HepG2 (cell line): Measurements from ENCODE around the gene TACC3. TPM values are rescaled to one million over a fixed set of nuclear protein-coding genes. Genes with fewer than 3 reads are reported as not detected.
A peak's percentile ranks its signal among the peaks of the same experiment; 100 is the strongest.

Experiments
- ATAC-seq: fragments of 200-7000 bp; cut with Tn5 transposase; 3 replicates; pipeline ENCODE4 v1.9.1; 2020; ENCODE audit warnings: mild to moderate bottlenecking, moderate library complexity
- BruUV-seq: library from RNA; stranded (reverse); fragments of 400-500 nt; replicated peaks from 2 replicates; lab custom pipeline; 2021; lab: Mats Ljungman, UMichigan
- CTCF ChIA-PET: fragments of 300-600 bp; formaldehyde crosslinking; extraction: SDS; loops from one replicate; lab custom pipeline; 2021; ENCODE audit warnings: low total read pairs, inconsistent platforms, low intra/inter-chr PET ratio; lab: Yijun Ruan, JAX
- POLR2A ChIA-PET: fragments of 350-600 bp; sonication (Branson Sonifier 250); formaldehyde crosslinking; loops from one replicate; lab custom pipeline; 2020; ENCODE audit warnings: antibody characterized with exemption, inconsistent platforms; lab: Yijun Ruan, JAX
- DNase-seq: peaks from one replicate; pipeline ENCODE4 v3.0.0-alpha.2; 2015; ENCODE audit warnings: low spot score
- FAIRE-seq: peaks from 3 replicates; lab custom pipeline; 2011; peaks lifted over from hg19 to GRCh38; lab: Jason Lieb, UNC
- H2AFZ ChIP-seq: one replicate; pipeline ENCODE4 v1.6.1; 2011; ENCODE audit warnings: low read length, inconsistent platforms
- H3K27ac ChIP-seq: fragments of 300-600 bp; 3 replicates; pipeline ENCODE4 v1.8.0; 2011; ENCODE audit warnings: mixed run types, mild to moderate bottlenecking, mixed read lengths, low read length, inconsistent platforms; ENCODE audit not compliant: insufficient read depth; ENCODE audit errors: extremely low read length
- H3K27me3 ChIP-seq, 2 experiments: fragments of 200-600 bp in 1 of 2; 2 replicates in 1 of 2; 3 replicates in 1 of 2; pipeline versions ENCODE4 v1.6.0 to v1.8.0; 2011; ENCODE audit warnings: low read length in 2 of 2, mild to moderate bottlenecking in 2 of 2, moderate library complexity in 2 of 2, inconsistent platforms in 1 of 2; ENCODE audit not compliant: insufficient read depth in 2 of 2, control insufficient read depth in 1 of 2
- H3K36me3 ChIP-seq, 2 experiments: fragments of 200-600 bp in 1 of 2; replicated peaks in 1 of 2; 2 replicates in 1 of 2; 3 replicates in 1 of 2; pipeline versions ENCODE4 v1.5.1 to v1.8.0; 2011; ENCODE audit warnings: low read length in 2 of 2, inconsistent platforms in 1 of 2; ENCODE audit not compliant: insufficient read depth in 2 of 2, control insufficient read depth in 1 of 2
- H3K4me1 ChIP-seq: 2 replicates; pipeline ENCODE4 v1.5.1; 2012; ENCODE audit warnings: low read length, inconsistent platforms; ENCODE audit not compliant: insufficient read depth
- H3K4me2 ChIP-seq: 2 replicates; pipeline ENCODE4 v1.6.0; 2011; ENCODE audit warnings: low read depth, low read length, inconsistent platforms
- H3K4me3 ChIP-seq, 3 experiments: fragments of 200-600 bp in 1 of 3; sonication (generic), shearing (Covaris generic) in 1 of 3; replicated peaks in 1 of 3; 2 replicates each; pipeline ENCODE4 v1.5.1; 2011 to 2016; ENCODE audit warnings: low read length in 3 of 3, inconsistent platforms in 2 of 3, low read depth in 2 of 3, mild to moderate bottlenecking in 2 of 3, control low read depth in 1 of 3, mixed read lengths in 1 of 3; ENCODE audit not compliant: insufficient read depth in 1 of 3
- H3K79me2 ChIP-seq: one replicate; pipeline ENCODE4 v1.6.1; 2011; ENCODE audit warnings: low read length, inconsistent platforms; ENCODE audit not compliant: insufficient read depth
- H3K9ac ChIP-seq: 2 replicates; pipeline ENCODE4 v1.6.0; 2011; ENCODE audit warnings: mild to moderate bottlenecking, low read depth, low read length, inconsistent platforms; ENCODE audit not compliant: insufficient read depth
- H3K9me3 ChIP-seq: 2 replicates; pipeline ENCODE4 v1.5.1; 2012; ENCODE audit warnings: mild to moderate bottlenecking, low read length
- H4K20me1 ChIP-seq: 2 replicates; pipeline ENCODE4 v1.6.0; 2011; ENCODE audit warnings: inconsistent platforms, mild to moderate bottlenecking, low read length, moderate library complexity; ENCODE audit not compliant: insufficient read depth
- ATAD3A ChIP-seq: sonication (generic); formaldehyde crosslinking; IDR thresholded peaks from 2 replicates; pipeline ENCODE4 v1.4.0; 2020; ENCODE audit warnings: missing genetic modification reagents
- CSRNP1 ChIP-seq: sonication (generic); formaldehyde crosslinking; IDR thresholded peaks from 2 replicates; pipeline ENCODE4 v1.8.1; 2023; ENCODE audit warnings: mild to moderate bottlenecking, missing genetic modification reagents
- JUND ChIP-seq: sonication (generic); formaldehyde crosslinking; IDR thresholded peaks from 2 replicates; pipeline ENCODE4 v1.8.0; 2022; ENCODE audit warnings: mild to moderate bottlenecking, missing genetic modification reagents
- LCORL ChIP-seq, 2 experiments: fragments of 450-650 bp in 1 of 2; sonication (generic) in 1 of 2; formaldehyde crosslinking in 1 of 2; IDR thresholded peaks; 2 replicates each; pipeline versions ENCODE4 v1.5.0 to v1.6.1; 2017 to 2020; ENCODE audit warnings: antibody characterized with exemption in 1 of 2, missing genetic modification reagents in 1 of 2
- PBX2 ChIP-seq: IDR thresholded peaks from 2 replicates; pipeline ENCODE4 v1.6.1; 2016; ENCODE audit warnings: control low read depth
- POGZ ChIP-seq: sonication (generic); formaldehyde crosslinking; IDR thresholded peaks from 2 replicates; pipeline ENCODE4 v1.4.0; 2020; ENCODE audit warnings: mild to moderate bottlenecking, missing genetic modification reagents
- SIN3B ChIP-seq: fragments of 150-350 bp; IDR thresholded peaks from 2 replicates; pipeline ENCODE4 v1.6.1; 2014; ENCODE audit warnings: low read length
- SOX13 ChIP-seq, 3 experiments: fragments of 450-650 bp in 1 of 3; sonication (generic) in 1 of 3; formaldehyde crosslinking in 1 of 3; IDR thresholded peaks in 2 of 3; conservative IDR thresholded peaks in 1 of 3; 2 replicates each; pipeline versions ENCODE4 v1.5.0 to v1.6.1; 2016 to 2020; ENCODE audit warnings: antibody characterized with exemption in 1 of 3, mild to moderate bottlenecking in 1 of 3, missing compliant biosample characterization in 1 of 3, missing genetic modification reagents in 1 of 3, moderate library complexity in 1 of 3
- ZBTB21 ChIP-seq: sonication (generic); formaldehyde crosslinking; IDR thresholded peaks from 2 replicates; pipeline ENCODE4 v1.4.0; 2020; ENCODE audit warnings: missing genetic modification reagents
- ZC3H4 ChIP-seq: sonication (generic); formaldehyde crosslinking; IDR thresholded peaks from 2 replicates; pipeline ENCODE4 v1.4.0; 2020; ENCODE audit warnings: missing genetic modification reagents, borderline replicate concordance
- ZFP1 ChIP-seq: IDR thresholded peaks from 2 replicates; pipeline ENCODE4 v1.6.1; 2016
- ZNF10 ChIP-seq: sonication (generic); formaldehyde crosslinking; IDR thresholded peaks from 2 replicates; pipeline ENCODE4 v1.4.0; 2020; ENCODE audit warnings: mild to moderate bottlenecking, low read depth, missing genetic modification reagents, borderline replicate concordance
- ZNF160 ChIP-seq: sonication (generic); formaldehyde crosslinking; IDR thresholded peaks from 2 replicates; pipeline ENCODE4 v1.8.0; 2022; ENCODE audit warnings: mild to moderate bottlenecking, inconsistent platforms, missing genetic modification reagents
- ZNF253 ChIP-seq: sonication (generic); formaldehyde crosslinking; IDR thresholded peaks from 2 replicates; pipeline ENCODE4 v1.8.0; 2022; ENCODE audit warnings: mild to moderate bottlenecking, missing genetic modification reagents, borderline replicate concordance
- ZNF496 ChIP-seq: sonication (generic); formaldehyde crosslinking; IDR thresholded peaks from 2 replicates; pipeline ENCODE4 v1.8.1; 2023; ENCODE audit warnings: mild to moderate bottlenecking, moderate library complexity, missing genetic modification reagents; ENCODE audit not compliant: insufficient replicate concordance
- WGBS: methylation state at CpG from one replicate; pipeline ENCODE4 v1.1.6; 2017; ENCODE audit warnings: low lambda C conversion rate; 5-methylcytosine and 5-hydroxymethylcytosine counted together
- in situ Hi-C: cut with HindIII; loops from 2 replicates; pipeline ENCODE4 v1.10.0; 2017; ENCODE audit warnings: low pct_unique_long_range_greater_than_20kb; ENCODE audit not compliant: extremely low pct_ligation_motif_present
- intact Hi-C: fragments of 100-400 bp; cut with micrococcal nuclease; formaldehyde crosslinking; loops from one replicate; pipeline ENCODE4 v1.10.0; 2022; ENCODE audit not compliant: unreplicated experiment
- polyA plus RNA-seq, 8 experiments: library from polyadenylated mRNA; depleted of rRNA in 3 of 8; stranded (reverse) in 7 of 8; unstranded in 1 of 8; fragments of >200 nt; fragmentation: Illumina TruSeq in 4 of 8; extraction: Trizol in 4 of 8; gene quantifications; 2 replicates each; pipeline versions ENCODE4 v1.2.1 to v1.2.3, GENCODE V29; 2011 to 2016; ENCODE audit warnings: low read depth in 4 of 8, missing spikeins in 1 of 8, mixed read lengths in 1 of 8; ENCODE audit not compliant: insufficient read depth in 1 of 8
- total RNA-seq, 5 experiments: library from RNA; depleted of rRNA; stranded (reverse); fragments of >200 nt; fragmentation: Illumina TruSeq; extraction: Trizol; gene quantifications; 2 replicates each; pipeline ENCODE4 v1.2.3, GENCODE V29; 2016; ENCODE audit warnings: low read depth in 1 of 5
- TF ChIP-seq, protein P1 (sequence below): sonication (generic); formaldehyde crosslinking; IDR thresholded peaks from 2 replicates; pipeline ENCODE4 v1.4.0; 2020; ENCODE audit warnings: missing genetic modification reagents, borderline replicate concordance

TACC3 gene
- total and polyA plus RNA-seq, 2 of the 13 experiments (the other 11 are each of a cell fraction or from before 2014, with no cell fraction given) = 20.3 to 21.2 TPM

GRCh38 chr4:1720163-1720983 lies 948 bp upstream of the TACC3 start:
- BruUV-seq = no TSS peak
- peak overlapping the region; percentile 87 for H3K27ac ChIP-seq
- H3K4me1 ChIP-seq = peaks cover 33% of the 10 kb centered on the region
- no peaks in the 10 kb centered on the region for H3K9me3 ChIP-seq
- in situ Hi-C loops = no loop called here
- ChIA-PET POLR2A (interaction anchor here (0.9 to 3.3 kb wide), 7 partner anchors 9 to 136 kb away, joined by 3 to 31 read pairs (median 4); partner anchors contain the start of genes FGFR3, LETM1 and SLBP), CTCF (no interaction called here)
- H3K4me3 ChIP-seq = peak overlapping the region; percentile 63 to 92 (median 79)
- H3K4me2 ChIP-seq = peak overlapping the region; percentile 97
- H3K9ac ChIP-seq = peak overlapping the region; percentile 91
- no peaks in the 10 kb centered on the region for H4K20me1 ChIP-seq
- no peaks in the 10 kb centered on the region for H3K27me3 ChIP-seq
- no peak for DNase-seq
- peaks cover 31% of the 10 kb centered on the region for H3K79me2 ChIP-seq
- intact Hi-C loops = no loop called here
- FAIRE-seq = no peak
- 0% methylated on average over 5 of the region's 79 CpGs for WGBS
- ATAC-seq = peak; percentile 14
- H3K36me3 ChIP-seq = peaks cover 3 to 16% of the 10 kb centered on the region in 2 experiments; a peak in 4 of 5 replicates
- H2AFZ ChIP-seq = no peak overlapping the region
- TF ChIP-seq JUND (CRISPR knock-in tag) (peak; percentile 15; the same call in 1 of the 2 replicates), ZC3H4 (CRISPR knock-in tag) (no peak), SIN3B (no peak), LCORL (IDR thresholded peaks at IDR 0.05) (no peak), LCORL (CRISPR knock-in tag; IDR thresholded peaks at IDR 0.05) (no peak), ZNF160 (0 out of 2 replicates have a peak, but pooled peaks have one; percentile 57), ZBTB21 (CRISPR knock-in tag) (no peak), ZNF496 (CRISPR knock-in tag) (no peak), ZFP1 (CRISPR knock-in tag) (no peak), SOX13 (IDR thresholded peaks at IDR 0.05) (no peak), SOX13 (CRISPR knock-in tag; conservative IDR thresholded peaks at IDR 0.05 in 1 of 2, IDR thresholded peaks at IDR 0.05 in 1 of 2) (no peak), CSRNP1 (CRISPR knock-in tag) (0 out of 2 replicates have a peak, but pooled peaks have one; percentile 27), ZNF10 (CRISPR knock-in tag) (no peak), PBX2 (CRISPR knock-in tag) (no peak), ZNF253 (CRISPR knock-in tag) (no peak), ATAD3A (no peak), POGZ (CRISPR knock-in tag) (no peak)
- TF ChIP-seq, protein P1, sequence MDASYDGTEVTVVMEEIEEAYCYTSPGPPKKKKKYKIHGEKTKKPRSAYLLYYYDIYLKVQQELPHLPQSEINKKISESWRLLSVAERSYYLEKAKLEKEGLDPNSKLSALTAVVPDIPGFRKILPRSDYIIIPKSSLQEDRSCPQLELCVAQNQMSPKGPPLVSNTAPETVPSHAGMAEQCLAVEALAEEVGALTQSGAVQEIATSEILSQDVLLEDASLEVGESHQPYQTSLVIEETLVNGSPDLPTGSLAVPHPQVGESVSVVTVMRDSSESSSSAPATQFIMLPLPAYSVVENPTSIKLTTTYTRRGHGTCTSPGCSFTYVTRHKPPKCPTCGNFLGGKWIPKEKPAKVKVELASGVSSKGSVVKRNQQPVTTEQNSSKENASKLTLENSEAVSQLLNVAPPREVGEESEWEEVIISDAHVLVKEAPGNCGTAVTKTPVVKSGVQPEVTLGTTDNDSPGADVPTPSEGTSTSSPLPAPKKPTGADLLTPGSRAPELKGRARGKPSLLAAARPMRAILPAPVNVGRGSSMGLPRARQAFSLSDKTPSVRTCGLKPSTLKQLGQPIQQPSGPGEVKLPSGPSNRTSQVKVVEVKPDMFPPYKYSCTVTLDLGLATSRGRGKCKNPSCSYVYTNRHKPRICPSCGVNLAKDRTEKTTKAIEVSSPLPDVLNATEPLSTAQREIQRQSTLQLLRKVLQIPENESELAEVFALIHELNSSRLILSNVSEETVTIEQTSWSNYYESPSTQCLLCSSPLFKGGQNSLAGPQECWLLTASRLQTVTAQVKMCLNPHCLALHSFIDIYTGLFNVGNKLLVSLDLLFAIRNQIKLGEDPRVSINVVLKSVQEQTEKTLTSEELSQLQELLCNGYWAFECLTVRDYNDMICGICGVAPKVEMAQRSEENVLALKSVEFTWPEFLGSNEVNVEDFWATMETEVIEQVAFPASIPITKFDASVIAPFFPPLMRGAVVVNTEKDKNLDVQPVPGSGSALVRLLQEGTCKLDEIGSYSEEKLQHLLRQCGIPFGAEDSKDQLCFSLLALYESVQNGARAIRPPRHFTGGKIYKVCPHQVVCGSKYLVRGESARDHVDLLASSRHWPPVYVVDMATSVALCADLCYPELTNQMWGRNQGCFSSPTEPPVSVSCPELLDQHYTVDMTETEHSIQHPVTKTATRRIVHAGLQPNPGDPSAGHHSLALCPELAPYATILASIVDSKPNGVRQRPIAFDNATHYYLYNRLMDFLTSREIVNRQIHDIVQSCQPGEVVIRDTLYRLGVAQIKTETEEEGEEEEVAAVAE (CRISPR knock-in tag) = no peak
